ENCODE results near the gene CPZ.
"Not testable (repeated sequence)": the region's sequence is repeated elsewhere in the genome, so short reads cannot be mapped to it uniquely, and the experiment has no call there.

Gene CPZ

DNA sequence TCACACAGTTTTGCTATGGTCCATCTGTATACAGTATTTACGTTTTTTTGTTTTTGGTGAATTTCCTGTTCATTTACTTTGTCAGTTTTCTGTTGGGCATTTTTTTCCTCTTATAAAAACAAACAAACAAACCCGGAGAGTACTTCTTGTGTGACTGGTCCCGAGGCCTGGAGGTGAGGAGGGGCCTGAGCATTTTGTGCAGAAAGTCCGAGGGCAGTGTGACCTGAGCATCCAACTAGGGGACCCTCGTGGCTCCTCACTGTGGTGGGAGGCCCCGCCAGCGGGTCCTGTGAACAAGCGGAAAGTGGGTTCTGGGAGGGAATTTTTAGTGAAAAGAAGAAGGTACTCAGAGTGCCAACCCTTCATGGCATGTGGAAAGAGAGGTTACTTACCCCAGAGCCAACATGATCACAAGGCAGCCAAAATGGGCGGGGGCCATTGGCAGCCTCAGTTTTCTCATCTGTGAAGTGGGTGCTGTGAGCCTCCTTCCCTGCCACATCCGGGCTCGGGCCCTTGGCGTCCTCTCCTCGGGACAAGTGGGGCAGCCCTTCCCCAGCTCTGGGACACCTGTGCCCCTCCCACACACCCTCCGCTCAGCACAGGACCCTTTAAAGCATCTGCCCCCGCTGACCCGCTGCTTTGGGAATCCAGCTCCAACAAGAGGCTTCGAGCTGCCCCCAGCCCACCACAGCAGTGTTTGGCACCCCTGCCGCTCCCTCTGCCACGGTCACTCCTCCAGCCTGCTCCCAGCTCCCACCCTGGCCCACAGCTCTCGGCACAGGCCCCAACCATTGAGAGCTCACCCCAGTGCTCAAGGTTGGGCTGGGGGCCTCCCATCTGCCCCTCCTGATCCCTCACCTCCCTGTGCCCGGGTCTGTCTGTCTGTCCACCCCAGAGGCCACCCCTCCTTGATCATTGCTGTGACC lies 35.2 kb upstream of the CPZ start:
- DNase-seq, result no peak

DNA sequence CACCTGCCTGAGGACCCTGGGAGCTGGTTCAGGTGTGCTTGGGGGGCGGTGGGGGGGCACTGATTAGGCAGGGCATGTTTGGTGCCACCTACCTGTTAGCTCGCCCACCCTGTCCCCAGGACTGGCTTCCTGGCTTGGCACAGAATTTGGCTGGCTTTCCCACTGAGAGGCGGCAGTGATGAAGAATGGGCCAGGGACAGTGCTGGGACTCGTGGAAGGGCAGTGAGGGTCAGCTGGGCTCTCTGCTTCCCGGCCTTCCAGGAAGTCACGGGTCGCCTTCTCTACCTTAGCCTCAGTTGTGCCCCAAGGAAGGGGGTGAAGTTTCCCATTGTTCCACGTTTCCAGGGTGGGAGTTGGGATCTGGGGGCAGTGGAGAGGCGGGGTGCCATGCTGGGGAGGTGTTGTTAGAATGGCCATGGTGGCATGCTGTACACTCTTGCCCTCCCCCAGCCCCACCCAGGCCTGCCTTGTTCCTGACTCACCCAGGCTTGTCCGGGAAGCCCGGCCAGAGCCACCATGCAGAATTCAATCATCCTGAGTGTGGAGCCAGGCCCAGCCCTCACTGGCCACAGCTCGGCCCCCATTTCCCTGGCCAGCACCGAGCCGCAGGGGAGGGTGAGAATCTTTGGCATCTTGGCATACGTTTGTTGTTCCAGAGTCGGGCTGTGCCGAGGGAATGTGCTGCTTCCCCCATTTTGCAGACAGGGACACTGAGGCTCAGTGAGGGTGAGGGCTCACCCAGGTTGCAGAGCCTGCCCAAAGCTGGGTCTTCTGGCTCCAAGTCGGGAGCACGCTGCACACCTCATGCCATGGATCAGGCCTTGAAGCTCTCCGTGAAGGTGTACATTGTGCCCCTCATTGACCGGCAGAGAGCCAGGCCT lies 34.2 kb upstream of the CPZ start:
- DNase-seq, result no peak

DNA sequence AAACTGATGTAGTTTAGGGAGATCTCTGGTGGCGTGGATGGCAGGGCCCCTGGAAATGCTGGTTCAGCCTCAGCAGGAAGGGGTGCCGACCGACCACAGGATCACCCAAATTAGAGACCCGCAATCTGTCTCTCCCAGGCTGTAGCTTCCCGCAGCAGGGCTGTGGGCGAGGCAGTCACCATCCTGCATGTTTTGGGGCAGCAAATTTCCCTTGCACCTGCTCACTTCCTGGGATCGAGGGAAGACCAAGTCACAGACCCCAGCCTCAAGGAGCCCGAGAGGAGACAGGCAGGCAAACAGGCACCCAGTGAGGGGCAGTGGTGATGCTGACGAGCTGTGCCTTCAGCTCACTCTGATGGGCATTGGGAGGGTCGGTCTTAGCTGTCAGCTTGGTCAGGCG lies 33.6 kb upstream of the CPZ start:
- no peak for DNase-seq

DNA sequence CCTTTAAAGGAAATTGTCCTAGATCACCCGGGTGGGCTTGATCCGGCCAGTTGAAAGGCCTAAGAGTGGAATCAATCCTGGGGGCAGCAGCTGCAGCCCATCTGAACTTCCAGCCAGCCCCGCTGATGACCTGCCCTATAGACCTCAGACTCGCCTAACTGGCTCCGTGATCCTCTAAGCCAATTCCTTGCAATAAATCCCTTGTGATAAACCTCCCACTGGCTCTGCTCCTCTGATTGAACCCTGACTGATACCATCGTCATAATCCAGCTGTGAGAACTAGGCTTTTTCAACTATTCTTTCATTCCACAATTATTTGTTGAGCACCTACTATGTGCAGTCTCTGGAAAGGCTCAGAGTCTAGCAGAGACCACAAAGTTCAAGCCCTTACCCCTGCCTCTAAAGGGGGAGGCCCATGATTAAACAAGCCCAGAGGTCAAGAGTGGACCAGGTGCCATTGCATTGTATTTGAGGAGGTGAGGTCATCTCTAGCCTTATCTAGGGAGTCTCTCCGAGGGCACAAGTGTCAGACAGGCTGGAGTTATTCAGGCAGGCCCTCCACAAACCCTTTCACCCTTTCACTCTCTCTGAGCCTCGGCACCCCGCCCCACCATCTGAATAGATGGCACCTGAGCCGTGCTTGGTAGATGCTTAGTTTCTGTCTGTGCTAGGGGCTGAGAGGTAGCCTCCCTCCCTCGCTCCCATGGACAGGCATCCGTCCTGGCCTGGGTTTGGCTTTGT lies 32.9 kb upstream of the CPZ start:
- DNase-seq, result no peak

DNA sequence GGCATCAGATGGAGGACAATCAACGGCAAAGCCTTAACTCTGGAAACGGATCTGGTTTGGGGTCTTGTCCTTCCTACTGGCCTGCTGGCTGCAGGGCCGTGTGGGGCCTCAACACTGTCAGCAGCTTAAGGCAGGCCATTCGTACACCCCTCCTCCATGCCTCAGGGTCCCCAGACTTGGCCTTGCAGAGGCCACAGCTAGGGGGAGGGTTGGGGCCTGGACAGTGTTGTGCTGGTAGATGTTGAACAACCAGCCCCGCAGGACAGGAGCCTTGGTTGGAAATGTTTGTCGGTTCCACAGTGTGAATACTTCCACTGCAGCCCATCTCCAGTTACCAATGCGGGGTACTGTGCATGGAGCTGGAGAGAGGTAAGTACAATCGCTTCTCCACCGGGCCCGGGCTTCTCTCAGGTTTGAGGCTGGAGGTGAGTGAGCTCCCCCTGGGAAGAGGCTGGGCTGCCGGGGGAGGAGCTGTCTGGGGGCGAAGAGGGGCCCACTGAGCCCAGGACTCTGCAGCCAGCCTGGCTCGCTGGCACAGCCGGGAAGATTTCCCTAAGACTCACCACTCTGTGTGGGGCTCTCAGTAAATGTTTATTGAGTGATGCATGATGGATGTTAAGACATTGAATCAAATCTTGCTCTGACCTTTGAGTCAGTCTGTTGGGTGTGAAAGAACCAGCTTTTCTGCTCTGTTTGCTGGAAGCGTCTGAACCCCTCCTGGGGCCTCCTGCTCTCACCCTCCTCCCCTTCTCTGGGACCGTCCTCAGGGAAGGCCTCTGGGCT lies 32.1 kb upstream of the CPZ start:
- DNase-seq, result no peak

DNA sequence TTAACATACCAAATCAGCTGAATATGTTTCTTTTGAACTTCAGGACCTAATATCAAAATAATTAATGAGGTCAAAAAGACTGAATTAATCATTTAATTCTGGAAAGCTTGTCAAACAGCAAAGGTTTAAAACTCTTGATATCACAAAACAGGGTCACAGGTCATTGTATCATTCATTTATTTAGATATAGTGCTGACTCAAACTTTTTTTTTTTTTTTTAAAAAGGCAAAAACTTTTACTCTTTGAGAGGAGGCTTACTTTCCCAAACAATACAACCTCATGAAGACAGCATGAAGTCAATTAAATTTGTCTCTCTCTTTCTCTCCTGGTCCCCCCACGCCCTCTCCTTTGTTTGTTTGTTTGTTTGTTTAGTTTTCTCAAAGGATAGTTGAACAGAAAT lies 28.0 kb upstream of the CPZ start:
- no peak for DNase-seq

DNA sequence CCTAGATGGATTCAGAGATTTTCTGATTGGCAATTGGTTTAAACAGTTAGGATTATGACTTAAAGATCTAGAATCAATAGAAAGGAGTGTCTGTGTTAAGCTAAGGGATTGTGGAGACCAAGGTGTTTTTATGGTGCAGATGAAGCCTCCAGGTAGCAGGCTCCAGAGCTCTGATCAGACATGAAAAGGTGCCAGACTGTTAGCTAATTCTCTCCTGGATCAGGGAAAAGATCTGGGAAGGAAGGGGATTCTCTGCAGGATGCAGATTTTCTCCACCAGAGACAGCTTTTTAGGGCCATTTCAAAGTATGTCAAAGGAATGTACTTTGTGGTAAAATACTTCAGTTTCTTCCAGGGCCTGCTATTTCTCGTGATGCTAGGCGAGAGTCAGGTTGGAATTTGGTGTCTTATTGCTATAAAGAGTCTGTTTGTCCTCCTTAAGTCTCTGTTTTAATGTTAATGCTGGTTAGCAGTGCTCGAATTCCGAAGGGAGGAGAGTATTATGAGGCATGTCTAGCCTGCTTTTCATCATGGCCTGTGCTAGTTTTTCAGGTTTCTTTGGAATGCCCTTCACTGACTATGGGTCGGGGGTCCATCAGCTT lies 24.4 kb upstream of the CPZ start:
- DNase-seq, result no peak

DNA sequence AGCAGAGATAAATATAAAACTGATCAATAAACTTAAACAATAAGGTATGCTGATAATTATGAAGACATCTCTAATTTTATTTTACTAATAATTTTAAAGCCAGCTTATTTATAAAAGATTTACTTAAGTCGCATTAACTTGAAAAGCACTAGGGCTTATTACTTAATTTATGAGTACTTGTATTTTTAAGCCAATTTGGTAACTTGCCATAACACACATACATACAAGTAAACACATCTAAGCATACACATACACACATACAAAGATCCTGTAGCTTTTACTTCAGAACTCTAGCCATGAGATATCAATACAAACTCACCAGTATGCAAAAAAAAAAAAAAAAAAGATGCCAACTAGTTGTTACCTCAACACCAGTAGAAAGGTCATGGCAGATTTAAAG lies 22.4 kb upstream of the CPZ start:
- DNase-seq, result no peak

DNA sequence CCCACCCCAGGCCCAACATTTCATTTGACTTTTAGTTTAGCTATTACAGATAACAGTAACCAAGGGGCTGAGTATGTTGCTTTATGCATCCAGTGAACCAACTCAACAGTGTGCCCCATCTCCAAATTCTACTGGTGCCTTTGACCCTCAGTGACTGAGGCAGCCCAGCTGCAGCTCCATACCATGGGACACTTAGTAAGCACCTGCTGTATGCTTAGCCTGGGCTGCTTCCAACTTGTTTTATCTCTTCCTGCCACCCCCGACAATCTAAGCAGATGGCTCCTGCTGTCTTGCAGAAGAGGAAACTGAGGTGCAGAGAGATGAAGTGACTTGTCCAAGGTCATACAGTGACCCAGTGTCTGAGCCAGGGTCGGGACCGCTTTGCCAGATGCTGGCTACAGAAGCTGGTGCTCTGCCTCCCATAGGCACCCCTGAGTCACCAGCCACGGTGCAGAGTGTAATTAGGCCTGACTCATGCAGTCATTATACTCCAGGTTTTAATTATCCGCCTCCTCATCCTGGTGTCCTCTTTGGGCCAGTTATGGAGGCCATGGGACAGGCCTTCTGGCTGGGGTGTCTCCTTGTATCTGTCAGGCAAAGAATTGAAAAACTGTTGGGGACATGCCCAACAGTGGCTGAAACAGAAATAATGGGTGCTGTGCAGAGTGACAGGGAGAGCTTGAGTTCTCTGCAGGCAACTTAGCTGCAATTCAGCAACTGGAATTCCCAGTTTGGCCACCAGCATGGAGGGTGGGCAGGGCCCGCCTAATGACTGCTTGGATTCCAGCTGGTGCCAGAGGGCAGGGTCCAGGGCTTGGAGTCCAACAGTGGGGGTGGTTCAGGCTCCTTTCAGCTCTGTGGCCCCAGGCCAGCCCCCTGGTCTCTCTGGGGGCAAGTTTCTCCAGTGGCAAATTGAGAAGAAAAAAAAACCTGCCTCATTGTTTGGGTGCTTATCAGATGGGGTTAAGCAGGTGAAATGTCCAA lies 20.6 kb upstream of the CPZ start:
- no peak for DNase-seq

DNA sequence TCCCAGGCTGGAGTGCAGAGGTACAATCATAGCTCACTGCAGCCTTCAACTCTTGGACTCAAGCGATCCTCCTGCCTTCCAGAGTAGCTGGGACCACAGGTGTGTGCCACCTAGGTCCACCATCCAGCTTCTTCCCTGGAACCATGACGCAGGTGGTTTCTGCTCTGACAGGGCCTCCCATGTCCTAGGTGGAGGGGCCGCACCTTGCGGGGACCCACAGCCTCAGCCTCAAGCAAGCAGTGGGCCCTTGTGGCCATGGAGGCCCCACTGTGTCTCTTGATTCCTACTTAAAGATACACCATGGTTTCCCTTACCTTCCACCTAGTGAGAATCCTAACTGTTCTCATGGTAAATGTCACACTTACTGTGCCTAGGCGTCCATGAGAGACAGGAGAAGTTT lies 19.3 kb upstream of the CPZ start:
- no peak for DNase-seq

DNA sequence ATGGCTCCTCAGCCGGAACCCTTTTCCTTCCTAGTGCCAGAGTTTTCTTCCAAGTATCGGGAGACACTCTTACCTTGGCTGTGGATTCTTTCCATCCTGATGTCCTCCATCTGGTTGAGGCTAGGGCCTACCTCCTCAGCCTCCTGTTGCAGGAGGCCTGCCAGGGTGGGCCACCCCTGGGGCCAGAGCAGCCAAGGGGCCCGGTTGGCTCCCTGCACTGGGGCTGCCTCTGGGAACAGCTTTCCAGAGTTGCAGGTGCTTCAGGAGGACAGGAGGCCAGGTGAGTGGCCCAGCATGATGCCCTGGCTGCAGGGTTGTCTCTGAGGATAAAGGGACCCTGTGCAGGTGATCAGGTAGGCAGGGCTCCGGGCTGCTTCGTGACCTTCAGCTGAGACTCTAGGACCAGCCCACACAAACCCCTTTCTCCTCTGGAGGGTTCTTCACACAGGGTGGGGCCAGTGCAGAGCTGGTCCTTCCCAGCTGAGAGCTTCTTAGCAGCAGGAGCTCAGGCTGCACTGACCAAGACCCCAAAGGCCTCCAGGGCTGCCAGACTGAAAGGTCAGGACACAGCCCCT lies 17.7 kb upstream of the CPZ start:
- no peak for DNase-seq

DNA sequence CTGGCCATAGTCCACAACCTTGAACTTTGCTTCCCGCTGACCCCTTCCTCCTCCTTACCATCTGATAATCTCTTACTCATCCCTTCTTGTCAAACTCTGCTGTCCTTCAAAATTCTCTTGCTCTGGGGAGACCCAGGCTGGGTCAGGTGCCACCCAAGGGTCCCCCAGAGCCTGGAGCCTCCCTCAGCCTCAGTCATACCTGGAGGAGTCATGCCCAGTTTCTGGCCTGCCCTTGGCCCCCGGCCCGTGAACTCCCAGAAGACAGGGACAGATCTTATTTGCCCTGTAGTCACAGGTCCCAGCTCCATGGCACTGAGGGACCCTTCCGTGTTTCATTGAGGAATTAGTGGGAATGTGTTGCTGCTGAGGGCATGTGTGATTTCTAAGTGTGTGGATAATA lies 17.1 kb upstream of the CPZ start:
- DNase-seq, result no peak

DNA sequence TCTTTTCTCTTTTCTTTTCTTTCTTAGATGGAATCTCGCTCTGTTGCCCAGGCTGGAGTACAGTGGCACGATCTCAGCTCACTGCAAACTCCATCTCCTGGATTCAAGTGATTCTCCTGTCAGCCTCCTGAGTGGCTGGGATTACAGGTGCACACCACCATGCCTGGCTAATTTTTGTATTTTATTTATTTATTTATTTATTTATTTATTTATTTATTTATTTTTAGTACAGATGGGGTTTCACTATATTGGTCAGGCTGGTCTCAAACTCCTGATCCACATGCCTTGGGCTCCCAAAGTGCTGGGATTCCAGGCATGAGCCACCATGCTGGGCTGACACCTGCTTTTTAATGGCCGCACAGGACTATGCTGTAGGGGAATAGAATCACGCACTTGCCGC lies 16.0 kb upstream of the CPZ start:
- not testable (repeated sequence) for DNase-seq

DNA sequence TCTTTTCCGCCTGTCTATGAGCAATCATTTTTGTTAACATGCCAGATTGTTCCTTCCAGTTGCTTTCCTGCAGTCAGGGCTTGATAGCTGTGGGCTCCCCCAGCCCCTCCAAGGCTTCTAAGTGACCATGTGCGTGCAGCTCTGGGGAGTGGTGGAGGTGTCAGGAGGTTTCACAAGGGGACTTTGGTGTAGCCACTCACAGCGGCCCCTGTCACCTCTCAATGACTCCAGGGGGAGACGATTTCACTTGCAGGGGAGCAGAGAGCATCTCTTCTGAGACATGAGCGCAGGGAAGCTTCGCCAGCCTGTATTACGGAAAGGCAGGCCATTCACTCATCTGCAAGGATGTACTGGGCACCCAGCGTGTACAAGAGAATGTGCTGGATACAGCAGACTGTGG lies 15.5 kb upstream of the CPZ start:
- DNase-seq, result no peak

DNA sequence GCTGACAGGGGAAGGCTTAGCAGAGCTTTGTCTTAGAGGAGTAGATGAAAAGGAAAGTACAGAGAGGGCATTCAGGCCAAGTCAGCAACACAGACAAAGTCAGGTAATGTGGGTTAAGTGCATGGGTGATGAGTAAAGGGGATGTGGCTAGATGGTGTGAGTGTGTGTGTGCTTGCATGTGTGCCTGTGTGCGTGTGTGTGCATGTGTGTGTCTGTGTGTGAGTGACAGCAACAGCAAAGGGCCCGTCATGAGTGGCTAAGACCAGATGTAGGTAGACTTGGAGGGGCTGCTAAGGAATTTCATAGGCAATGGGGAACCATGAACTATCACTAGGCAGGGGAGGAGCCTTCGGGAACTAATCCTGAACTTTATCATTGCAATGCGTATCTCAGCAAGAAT lies 14.6 kb upstream of the CPZ start:
- DNase-seq, result no peak

DNA sequence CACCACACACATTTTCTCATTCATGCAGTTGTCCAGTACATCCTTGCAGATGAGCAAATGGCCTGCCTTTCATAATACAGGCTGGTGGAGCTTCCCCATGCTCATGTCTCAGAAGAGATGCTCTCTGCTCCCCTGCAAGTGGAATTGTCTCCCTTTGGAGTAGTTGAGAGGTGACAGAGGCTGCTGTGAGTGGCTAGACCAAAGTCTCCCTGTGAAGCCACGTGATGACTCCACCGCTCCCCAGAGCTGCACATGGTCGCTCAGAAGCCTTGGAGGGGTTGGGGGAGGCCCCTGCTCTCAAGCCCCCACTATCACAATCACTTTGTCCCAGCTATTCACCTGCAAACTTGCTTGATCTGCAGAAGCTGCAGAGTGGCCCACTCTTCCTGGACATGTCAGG lies 13.8 kb upstream of the CPZ start:
- no peak for DNase-seq

DNA sequence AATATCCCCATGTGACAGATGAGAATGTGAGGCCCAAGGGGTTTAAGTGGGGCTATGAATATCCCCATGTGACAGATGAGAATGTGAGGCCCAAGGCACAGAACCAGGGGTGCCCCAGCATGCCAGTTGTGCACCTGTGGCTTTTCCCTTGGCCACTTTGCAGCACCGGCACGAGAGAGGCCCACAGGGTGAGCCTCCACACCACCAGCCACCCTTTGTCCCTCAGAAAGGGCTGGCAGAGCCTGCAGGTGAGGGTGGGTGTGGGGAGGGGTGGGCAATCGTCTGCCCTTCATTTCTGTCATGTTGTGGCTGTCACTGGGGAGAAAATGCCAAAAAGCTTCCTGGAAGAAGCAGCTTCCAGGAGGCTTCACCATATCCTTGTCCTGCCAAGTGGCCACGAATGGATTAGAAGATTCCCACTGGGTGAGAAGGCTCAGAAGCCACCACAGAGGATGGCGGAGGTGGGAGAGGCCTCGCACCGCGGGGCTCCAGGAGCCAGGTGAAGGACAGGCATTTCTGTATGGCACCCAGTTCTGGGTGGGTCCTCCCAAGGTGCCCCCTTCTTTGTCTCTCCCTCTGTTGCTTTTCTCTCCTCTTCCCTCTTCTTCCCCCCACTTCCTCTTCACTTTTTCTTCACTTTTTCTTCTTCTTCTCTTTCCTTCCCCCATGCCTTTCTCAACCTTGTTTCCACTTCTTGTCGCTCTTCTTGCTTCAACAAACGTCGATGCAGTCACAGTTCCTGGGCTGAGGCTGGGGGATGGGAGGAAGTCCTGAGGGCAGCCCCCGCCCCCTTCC lies 12.8 kb upstream of the CPZ start:
- DNase-seq, result no peak

DNA sequence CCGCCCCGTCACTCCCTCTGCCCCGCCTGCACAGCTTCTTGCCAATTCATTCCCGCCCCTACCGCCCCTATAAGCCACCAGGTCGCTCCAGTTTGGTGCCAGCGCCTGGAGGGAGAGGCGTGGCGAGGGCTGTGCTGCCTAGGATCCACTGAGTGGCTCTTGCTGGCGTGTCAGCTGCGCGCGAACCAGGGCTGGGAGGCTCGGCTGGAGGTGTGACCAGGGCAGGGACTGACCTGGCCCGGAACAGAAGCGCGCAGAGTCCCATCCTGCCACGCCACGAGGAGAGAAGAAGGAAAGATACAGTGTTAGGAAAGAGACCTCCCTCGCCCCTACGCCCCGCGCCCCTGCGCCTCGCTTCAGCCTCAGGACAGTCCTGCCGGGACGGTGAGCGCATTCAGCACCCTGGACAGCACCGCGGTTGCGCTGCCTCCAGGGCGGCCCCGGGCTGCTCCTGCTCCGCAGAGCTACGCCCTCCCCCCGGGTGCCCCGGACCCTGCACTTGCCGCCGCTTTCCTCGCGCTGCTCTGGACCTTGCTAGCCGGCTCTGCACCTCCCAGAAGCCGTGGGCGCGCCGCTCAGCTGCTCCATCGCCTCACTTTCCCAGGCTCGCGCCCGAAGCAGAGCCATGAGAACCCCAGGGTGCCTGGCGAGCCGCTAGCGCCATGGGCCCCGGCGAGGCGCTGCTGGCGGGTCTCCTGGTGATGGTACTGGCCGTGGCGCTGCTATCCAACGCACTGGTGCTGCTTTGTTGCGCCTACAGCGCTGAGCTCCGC lies 12.1 kb upstream of the CPZ start, which contains the start of gene GPR78:
Gene GPR78 (plus strand): TSS at position 72 of the 773 bp plus-strand sequence. CDS start 591 bp downstream, at position 663.
- DNase-seq, result peak; percentile 16
